Tibial nerve (tissue), 4 donors: ENCODE measurements around the gene SMIM9. TPM values are rescaled to one million over a fixed set of nuclear protein-coding genes. Genes with fewer than 3 reads are reported as not detected.
A peak's percentile ranks its signal among the peaks of the same experiment; 100 is the strongest.

Source experiments
- DNase-seq, 2 donors: peaks; one replicate each; pipeline ENCODE4 v3.0.0-alpha.2; 2019; ENCODE audit warnings: low spot score in 2 of 2
- H3K27ac ChIP-seq, 4 donors: fragments of 200-600 bp; sonication (generic) in 3 of 4; one replicate each; pipeline ENCODE4 v1.5.1; 2017 to 2019; ENCODE audit warnings: mild to moderate bottlenecking in 1 of 4
- H3K27me3 ChIP-seq, 2 donors: fragments of 200-600 bp; sonication (generic) in 1 of 2; one replicate each; pipeline versions ENCODE4 v1.5.1 to v1.6.0; 2017 to 2019
- H3K36me3 ChIP-seq, 3 donors: fragments of 200-600 bp; sonication (generic); one replicate each; pipeline ENCODE4 v1.5.1; 2018 to 2019
- H3K4me1 ChIP-seq, 4 donors: fragments of 200-600 bp; sonication (generic) in 3 of 4; one replicate each; pipeline ENCODE4 v1.5.1; 2017 to 2019
- H3K4me3 ChIP-seq, 4 donors: fragments of 200-600 bp; sonication (generic) in 3 of 4; one replicate each; pipeline ENCODE4 v1.5.1; 2017 to 2019; ENCODE audit warnings: mild to moderate bottlenecking in 1 of 4, moderate library complexity in 1 of 4
- H3K9me3 ChIP-seq, 4 donors: fragments of 200-600 bp; sonication (generic) in 3 of 4; one replicate each; pipeline ENCODE4 v1.5.1; 2017 to 2019
- CTCF ChIP-seq, 5 experiments: fragments of 200-600 bp in 3 of 5; fragments of 450-650 bp in 2 of 5; sonication (generic) in 3 of 5; IDR thresholded peaks; one replicate each; pipeline ENCODE4 v1.5.1; 2016 to 2019; ENCODE audit warnings: antibody characterized with exemption in 5 of 5, mild to moderate bottlenecking in 3 of 5, moderate library complexity in 2 of 5
- EP300 ChIP-seq, 2 donors: sonication (generic); formaldehyde crosslinking; IDR thresholded peaks; one replicate each; pipeline ENCODE4 v1.6.1; 2017; ENCODE audit warnings: antibody characterized with exemption in 2 of 2, mild to moderate bottlenecking in 1 of 2
- POLR2A ChIP-seq, 2 donors: fragments of 450-650 bp; IDR thresholded peaks; one replicate each; pipeline ENCODE4 v1.6.1; 2017; ENCODE audit warnings: antibody characterized with exemption in 2 of 2, mild to moderate bottlenecking in 2 of 2, moderate library complexity in 2 of 2
- WGBS, 2 donors: methylation state at CpG; one replicate each; pipeline ENCODE4 v1.1.5; 2018; 5-methylcytosine and 5-hydroxymethylcytosine counted together
- total RNA-seq, 4 donors: library from RNA; depleted of rRNA; stranded (reverse); fragments of >200 nt; gene quantifications; one replicate each; pipeline ENCODE4 v1.1.0, GENCODE V29; 2016

SMIM9 gene
- total RNA-seq, 4 donors from 2014 or later, result not detected

GRCh38 chrX:154795016-154795415, 39.4 kb downstream of the SMIM9 start:
- Histone ChIP-seq H3K4me1 (peaks cover 0 to 6% (median under 1%) of the 10 kb centered on the region in 4 donors), H3K4me3 (no peak overlapping the region), H3K27me3 (no peaks in the 10 kb centered on the region), H3K9me3 (no peaks in the 10 kb centered on the region), H3K36me3 (no peaks in the 10 kb centered on the region), H3K27ac (no peak overlapping the region)
- 70 to 88% methylated on average over 2 of the region's 2 CpGs for WGBS, 2 donors
- no peak for DNase-seq
- TF ChIP-seq EP300 (IDR thresholded peaks at IDR 0.05), result peak in 1 of 2 donors; percentile 13
- no peak for TF ChIP-seq CTCF (IDR thresholded peaks at IDR 0.05)
- TF ChIP-seq POLR2A (IDR thresholded peaks at IDR 0.05), result no peak

DNA sequence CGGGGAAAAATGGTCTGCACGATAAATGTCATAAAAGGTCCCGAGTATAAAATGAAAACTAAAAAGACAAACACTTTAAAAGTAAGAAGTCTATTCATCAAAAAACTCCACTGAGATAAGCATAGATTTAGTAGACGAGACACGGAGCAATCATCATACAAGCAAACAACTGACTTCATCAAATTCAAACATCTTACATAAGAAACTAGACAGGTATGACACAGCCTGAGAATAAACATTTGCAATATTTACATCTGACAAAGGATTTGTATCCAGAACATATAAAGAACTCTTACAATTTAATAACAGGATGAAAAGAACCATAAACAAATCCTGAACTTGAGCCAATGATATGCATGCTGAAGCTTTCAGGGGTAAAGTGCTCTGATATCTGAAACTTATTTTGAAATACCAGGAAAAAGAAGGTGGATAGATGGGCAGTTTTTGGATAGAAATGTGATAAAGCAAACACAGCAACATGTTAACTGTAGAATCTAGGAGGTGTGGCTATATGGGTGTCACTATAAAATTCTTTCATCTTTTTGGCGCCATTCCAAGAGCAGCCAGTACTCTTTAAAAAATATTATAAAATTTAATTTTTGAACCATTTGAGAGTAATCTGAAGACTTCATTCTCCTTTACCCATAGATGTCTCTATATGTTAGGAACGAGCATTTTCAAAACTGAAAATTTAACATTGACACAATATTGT, 41.2 kb downstream of the SMIM9 start:
- no peaks in the 10 kb centered on the region for H3K4me1 ChIP-seq
- no peaks in the 10 kb centered on the region for H3K9me3 ChIP-seq
- H3K36me3 ChIP-seq, result no peaks in the 10 kb centered on the region
- no peak overlapping the region for H3K4me3 ChIP-seq
- TF ChIP-seq EP300 (IDR thresholded peaks at IDR 0.05) (no peak), POLR2A (IDR thresholded peaks at IDR 0.05) (no peak)
- DNase-seq, result no peak
- WGBS, 2 donors, result 81 to 86% methylated on average over 7 of the region's 7 CpGs
- no peak overlapping the region for H3K27ac ChIP-seq
- no peaks in the 10 kb centered on the region for H3K27me3 ChIP-seq

DNA sequence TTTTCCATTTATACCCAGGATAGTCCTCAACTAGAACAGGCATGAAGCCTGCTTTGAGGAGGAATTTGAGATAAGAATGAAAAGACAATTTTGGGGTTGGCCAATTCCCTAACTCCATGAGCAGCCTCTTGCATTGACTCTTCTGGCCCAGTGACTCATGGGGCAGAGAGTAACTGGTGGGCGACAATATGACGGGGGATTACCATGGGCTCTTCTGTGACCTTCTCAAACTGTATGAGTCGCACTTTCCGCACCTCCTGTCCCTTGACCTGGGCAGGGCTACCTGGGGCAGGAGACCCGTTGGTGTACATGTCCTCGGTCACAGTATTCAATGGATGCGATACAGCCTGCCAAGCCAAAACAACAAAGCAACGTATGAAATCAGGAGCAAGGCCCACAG, 42.5 kb downstream of the SMIM9 start:
- no peak for DNase-seq
- WGBS, 2 donors, result 87 to 88% methylated on average over 7 to 8 of the region's 8 CpGs
- H3K4me1 ChIP-seq, result no peaks in the 10 kb centered on the region
- no peaks in the 10 kb centered on the region for H3K36me3 ChIP-seq
- H3K4me3 ChIP-seq, result no peak overlapping the region
- H3K9me3 ChIP-seq, result no peaks in the 10 kb centered on the region
- no peak overlapping the region for H3K27ac ChIP-seq
- H3K27me3 ChIP-seq, result no peaks in the 10 kb centered on the region
- TF ChIP-seq POLR2A (IDR thresholded peaks at IDR 0.05) (no peak), CTCF (IDR thresholded peaks at IDR 0.05) (no peak), EP300 (IDR thresholded peaks at IDR 0.05) (no peak)

DNA sequence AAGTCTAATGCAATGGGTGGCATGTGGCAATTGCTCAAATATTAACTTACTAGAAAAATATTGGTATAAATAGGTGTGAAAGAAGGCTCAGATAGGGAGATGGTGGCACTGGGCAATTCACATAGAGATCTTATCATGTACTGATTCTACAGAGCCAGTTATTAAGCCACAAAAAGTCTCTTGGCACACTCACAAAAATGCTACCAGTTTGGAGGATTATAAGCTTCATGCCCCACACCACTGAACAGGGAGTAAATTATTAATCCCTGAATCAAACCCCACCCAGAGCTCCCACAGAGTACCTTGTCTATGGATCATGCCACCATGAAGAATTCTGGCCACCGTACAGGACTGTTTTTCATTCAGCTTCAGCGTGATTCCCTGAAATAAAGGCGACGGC, 43.0 kb downstream of the SMIM9 start:
- H3K27ac ChIP-seq, result no peak overlapping the region
- H3K27me3 ChIP-seq, result no peaks in the 10 kb centered on the region
- no peaks in the 10 kb centered on the region for H3K36me3 ChIP-seq
- no peak overlapping the region for H3K4me3 ChIP-seq
- DNase-seq, result no peak
- WGBS, 2 donors, result 75 to 93% methylated on average over 4 of the region's 4 CpGs
- TF ChIP-seq POLR2A (IDR thresholded peaks at IDR 0.05), result no peak
- no peak for TF ChIP-seq EP300 (IDR thresholded peaks at IDR 0.05)
- no peak for TF ChIP-seq CTCF (IDR thresholded peaks at IDR 0.05)
- no peaks in the 10 kb centered on the region for H3K9me3 ChIP-seq
- no peaks in the 10 kb centered on the region for H3K4me1 ChIP-seq

- Histone ChIP-seq H3K9me3 (no peaks in the 10 kb centered on the region), H3K27ac (no peak overlapping the region), H3K27me3 (no peaks in the 10 kb centered on the region), H3K4me3 (no peak overlapping the region), H3K36me3 (no peaks in the 10 kb centered on the region), H3K4me1 (no peaks in the 10 kb centered on the region)
- no peak for DNase-seq
- no peak for TF ChIP-seq POLR2A (IDR thresholded peaks at IDR 0.05)
- no peak for TF ChIP-seq CTCF (IDR thresholded peaks at IDR 0.05)
- no peak for TF ChIP-seq EP300 (IDR thresholded peaks at IDR 0.05)
- 69 to 78% methylated on average over 3 to 6 of the region's 6 CpGs for WGBS, 2 donors
Measured at GRCh38 chrX:154785716-154786115, 48.7 kb downstream of the SMIM9 start.
